NCI-H1048 (cell line): ENCODE data around the gene VPS16.
"Not testable (repeated sequence)": the region's sequence is repeated elsewhere in the genome, so short reads cannot be mapped to it uniquely, and the experiment has no call there.

Source experiments
- DNase-seq: peaks from one replicate; lab custom pipeline; 2025; lab: John Stamatoyannopoulos, UW

VPS16 gene

GRCh38 chr20:2871661-2872458 is 31.3 kb downstream of the VPS16 start:
- DNase-seq = no peak

GRCh38 chr20:2872459-2873009 is 32.0 kb downstream of the VPS16 start:
- no peak for DNase-seq

- DNase-seq = peak; percentile 81
Observed at GRCh38 chr20:2873010-2873746, 32.6 kb downstream of the VPS16 start, which contains the start of gene PTPRA. PTPRA (plus strand) TSS chr20:2873481; CDS start chr20:2964278, 90,797 bp downstream.

GRCh38 chr20:2873747-2874041 is 33.1 kb downstream of the VPS16 start:
- DNase-seq = peak; percentile 5

- DNase-seq = no peak
Observed at GRCh38 chr20:2874456-2874855, 33.9 kb downstream of the VPS16 start.

GRCh38 chr20:2875690-2876203 is 35.2 kb downstream of the VPS16 start:
- DNase-seq = no peak

GRCh38 chr20:2878515-2878914 is 38.0 kb downstream of the VPS16 start:
- no peak for DNase-seq

GRCh38 chr20:2879146-2879545 is 38.6 kb downstream of the VPS16 start:
- DNase-seq = no peak

GRCh38 chr20:2880650-2881049 is 40.1 kb downstream of the VPS16 start:
- DNase-seq = no peak

GRCh38 chr20:2883726-2884637 is 43.4 kb downstream of the VPS16 start:
- DNase-seq = no peak

- no peak for DNase-seq
Observed at GRCh38 chr20:2887715-2888114, 47.2 kb downstream of the VPS16 start.

- no peak for DNase-seq
Observed at GRCh38 chr20:2888224-2888955, 47.8 kb downstream of the VPS16 start.

GRCh38 chr20:2889209-2889608 is 48.7 kb downstream of the VPS16 start:
- DNase-seq = no peak

GRCh38 chr20:2889797-2890196 is 49.3 kb downstream of the VPS16 start:
- DNase-seq = no peak

- DNase-seq = no peak
Observed at GRCh38 chr20:2890742-2891141, 50.2 kb downstream of the VPS16 start.

- DNase-seq = no peak
Observed at GRCh38 chr20:2891343-2891742, 50.8 kb downstream of the VPS16 start.

- no peak for DNase-seq
Observed at GRCh38 chr20:2892376-2892775, 51.8 kb downstream of the VPS16 start.

GRCh38 chr20:2894221-2894620 is 53.7 kb downstream of the VPS16 start:
- no peak for DNase-seq

GRCh38 chr20:2895154-2895553 is 54.6 kb downstream of the VPS16 start:
- not testable (repeated sequence) for DNase-seq

- no peak for DNase-seq
Observed at GRCh38 chr20:2899243-2899642, 58.7 kb downstream of the VPS16 start.
